PFSK-1 (cell line): Measurements from ENCODE around the gene RET.

ENCODE experiments used
- POLR2AphosphoS5 ChIP-seq: IDR thresholded peaks from 2 replicates; pipeline ENCODE4 v1.6.1; 2012; ENCODE audit warnings: low read depth, mild to moderate bottlenecking, control low read depth, low read length, moderate library complexity
- TAF1 ChIP-seq: IDR thresholded peaks from 2 replicates; pipeline ENCODE4 v1.6.1; 2012; ENCODE audit warnings: low read length, control low read depth, borderline replicate concordance; ENCODE audit not compliant: insufficient read depth
- TF ChIP-seq, protein P1 (sequence below), 2 experiments: IDR thresholded peaks; 2 replicates each; pipeline versions ENCODE4 v1.6.1 to v1.8.0; 2011 to 2012; ENCODE audit warnings: low read depth in 2 of 2, low read length in 2 of 2, control low read depth in 1 of 2, inconsistent platforms in 1 of 2, mild to moderate bottlenecking in 1 of 2, moderate library complexity in 1 of 2; ENCODE audit not compliant: insufficient read depth in 1 of 2

DNA sequence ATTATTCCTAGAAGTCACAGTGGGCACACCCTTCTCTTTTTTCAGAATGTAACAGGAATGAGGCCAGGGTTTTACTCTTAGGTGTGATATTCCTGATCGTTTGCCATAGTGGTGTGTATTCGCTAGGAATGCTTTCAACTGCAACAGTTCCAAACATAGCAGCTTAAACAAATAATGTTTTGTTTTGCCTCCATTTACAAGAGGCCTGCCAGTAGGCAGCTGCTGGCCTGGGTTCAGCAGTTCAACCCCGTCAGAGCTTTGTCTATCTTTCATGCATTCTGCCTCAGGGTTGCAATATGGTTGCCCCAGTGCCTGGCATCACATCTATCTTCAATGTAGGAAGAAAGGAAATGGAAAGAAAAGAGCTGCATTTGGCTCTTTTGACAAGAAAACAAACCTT, 21.7 kb upstream of the RET start:
- TF ChIP-seq, protein P1, sequence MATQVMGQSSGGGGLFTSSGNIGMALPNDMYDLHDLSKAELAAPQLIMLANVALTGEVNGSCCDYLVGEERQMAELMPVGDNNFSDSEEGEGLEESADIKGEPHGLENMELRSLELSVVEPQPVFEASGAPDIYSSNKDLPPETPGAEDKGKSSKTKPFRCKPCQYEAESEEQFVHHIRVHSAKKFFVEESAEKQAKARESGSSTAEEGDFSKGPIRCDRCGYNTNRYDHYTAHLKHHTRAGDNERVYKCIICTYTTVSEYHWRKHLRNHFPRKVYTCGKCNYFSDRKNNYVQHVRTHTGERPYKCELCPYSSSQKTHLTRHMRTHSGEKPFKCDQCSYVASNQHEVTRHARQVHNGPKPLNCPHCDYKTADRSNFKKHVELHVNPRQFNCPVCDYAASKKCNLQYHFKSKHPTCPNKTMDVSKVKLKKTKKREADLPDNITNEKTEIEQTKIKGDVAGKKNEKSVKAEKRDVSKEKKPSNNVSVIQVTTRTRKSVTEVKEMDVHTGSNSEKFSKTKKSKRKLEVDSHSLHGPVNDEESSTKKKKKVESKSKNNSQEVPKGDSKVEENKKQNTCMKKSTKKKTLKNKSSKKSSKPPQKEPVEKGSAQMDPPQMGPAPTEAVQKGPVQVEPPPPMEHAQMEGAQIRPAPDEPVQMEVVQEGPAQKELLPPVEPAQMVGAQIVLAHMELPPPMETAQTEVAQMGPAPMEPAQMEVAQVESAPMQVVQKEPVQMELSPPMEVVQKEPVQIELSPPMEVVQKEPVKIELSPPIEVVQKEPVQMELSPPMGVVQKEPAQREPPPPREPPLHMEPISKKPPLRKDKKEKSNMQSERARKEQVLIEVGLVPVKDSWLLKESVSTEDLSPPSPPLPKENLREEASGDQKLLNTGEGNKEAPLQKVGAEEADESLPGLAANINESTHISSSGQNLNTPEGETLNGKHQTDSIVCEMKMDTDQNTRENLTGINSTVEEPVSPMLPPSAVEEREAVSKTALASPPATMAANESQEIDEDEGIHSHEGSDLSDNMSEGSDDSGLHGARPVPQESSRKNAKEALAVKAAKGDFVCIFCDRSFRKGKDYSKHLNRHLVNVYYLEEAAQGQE (IDR thresholded peaks at IDR 0.05; ENCODE audit: insufficient read depth in 1 of 2, low read depth in 2 of 2, low read length in 2 of 2) = no peak
- TF ChIP-seq TAF1 = no peak
- no peak for TF ChIP-seq POLR2AphosphoS5
